ENCODE results near the gene PIAS3. TPM values are rescaled to one million over a fixed set of nuclear protein-coding genes. Genes with fewer than 3 reads are reported as not detected.

Gene PIAS3
- 18.8 and 19.7 TPM in 2 replicates for total RNA-seq (2014; rRNA removed; shearing (Covaris generic))

DNA sequence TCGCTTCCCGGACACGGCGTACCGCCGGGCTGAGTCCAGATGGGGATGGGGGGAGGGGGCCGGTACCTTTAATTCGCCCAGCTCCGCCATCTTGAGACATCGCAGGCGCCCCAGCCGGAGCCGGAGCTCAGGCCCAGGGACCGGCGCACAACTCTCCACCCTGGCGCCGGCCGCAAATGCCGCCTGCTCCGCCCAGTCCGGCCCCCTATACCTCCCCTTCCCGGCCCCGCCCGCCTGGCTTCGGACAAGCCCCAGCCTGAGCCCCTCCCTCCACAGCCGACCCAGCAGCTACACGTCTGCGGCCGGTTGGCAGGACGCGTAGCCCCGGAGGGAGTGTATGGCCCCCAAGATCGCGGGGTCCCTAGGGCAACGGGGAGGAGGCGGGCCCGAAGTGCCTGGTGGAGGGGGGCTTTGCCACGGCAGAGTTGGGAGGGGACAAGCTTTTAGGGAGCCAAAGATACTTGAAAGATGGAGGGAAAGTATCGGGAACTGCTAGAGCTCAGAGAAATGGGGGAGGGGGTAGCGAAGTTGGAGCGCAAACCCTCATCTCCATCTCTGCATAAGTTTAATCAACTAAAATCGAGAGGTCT is at the start of gene PIAS3:
Gene PIAS3 (minus strand): TSS at position 181 of the 590 bp plus-strand sequence. CDS start 91 bp downstream, at position 90.
- no peaks in the 10 kb centered on the region for H3K27me3 ChIP-seq
- no peaks in the 10 kb centered on the region for H3K9me3 ChIP-seq (replicated peaks)
- H3K27ac ChIP-seq = peak within 1 kb of the TSS; percentile 90
- H3K36me3 ChIP-seq = peaks cover 12% of the 10 kb centered on the region
- peak within 1 kb of the TSS; percentile 89 for H3K4me3 ChIP-seq
- 0 out of 2 replicates have a peak, but pooled peaks cover 5% of the 10 kb centered on the region for H3K4me1 ChIP-seq
- DNase-seq = peak; percentile 96 to 97

DNA sequence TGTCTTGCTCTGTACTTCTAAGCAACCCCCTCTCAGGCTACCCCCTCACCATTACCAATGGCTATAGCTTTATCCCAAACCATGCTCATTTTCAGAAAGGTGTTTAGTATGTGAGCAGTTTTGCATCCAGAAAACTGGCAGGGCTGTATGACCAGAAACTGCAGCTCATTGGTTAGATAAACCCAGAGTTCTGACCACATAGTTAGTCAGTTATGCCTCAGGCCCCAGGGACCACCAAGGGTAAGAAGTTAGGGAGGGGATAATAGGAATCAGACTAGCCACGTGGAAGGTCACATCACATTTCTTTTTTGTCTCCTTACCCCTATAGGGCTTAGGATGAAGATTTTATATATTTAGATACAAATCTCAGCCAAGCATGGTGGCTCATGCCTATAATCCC is 49.8 kb upstream of the PIAS3 start:
- Histone ChIP-seq H3K4me1 (0 out of 2 replicates have a peak, but pooled peaks cover 2% of the 10 kb centered on the region), H3K27ac (no peak overlapping the region), H3K27me3 (no peaks in the 10 kb centered on the region), H3K4me3 (no peak overlapping the region), H3K36me3 (peaks cover 7% of the 10 kb centered on the region; the same call in 1 of the 2 replicates), H3K9me3 (replicated peaks) (no peaks in the 10 kb centered on the region)
- no peak for DNase-seq

DNA sequence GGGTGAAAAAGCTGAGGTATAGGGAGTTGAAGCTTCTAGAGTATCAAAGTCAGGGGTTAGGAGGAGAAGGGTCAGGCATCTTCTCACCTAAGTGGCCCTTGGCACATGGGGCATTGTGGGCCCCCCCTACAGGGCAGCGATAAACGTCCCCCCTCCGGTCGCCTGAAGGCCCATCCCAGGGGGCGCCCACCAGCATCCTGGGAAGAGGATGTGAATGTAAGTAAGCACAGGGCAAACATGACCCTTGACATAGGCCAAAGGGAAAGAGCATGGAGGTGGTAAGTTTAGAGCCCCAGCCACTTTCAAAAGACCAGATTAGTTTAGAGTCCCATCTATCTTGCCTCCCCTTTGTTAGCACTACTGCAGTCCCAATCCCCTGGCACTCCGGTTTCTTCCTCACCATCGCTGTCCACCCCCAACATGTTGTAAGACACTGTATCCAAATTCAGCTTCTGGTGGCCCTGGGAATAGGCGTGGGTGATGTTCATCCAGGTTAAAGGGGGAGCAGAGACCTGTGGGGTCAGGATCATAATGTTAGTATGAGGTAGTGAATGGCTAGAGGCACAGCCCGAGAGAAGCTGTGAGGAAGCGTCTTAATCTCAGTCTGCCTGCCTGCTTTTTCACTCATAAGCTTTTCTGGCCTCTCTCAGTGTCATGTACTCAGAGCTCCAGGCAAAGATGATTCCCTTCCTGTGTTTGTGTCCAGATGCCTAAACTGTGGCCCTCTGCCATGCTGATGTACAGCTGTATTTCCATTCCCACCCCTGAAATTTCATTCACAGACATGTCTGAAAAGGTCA is 48.3 kb upstream of the PIAS3 start:
- Histone ChIP-seq H3K9me3 (replicated peaks) (no peaks in the 10 kb centered on the region), H3K4me1 (0 out of 2 replicates have a peak, but pooled peaks cover 2% of the 10 kb centered on the region), H3K4me3 (no peak overlapping the region), H3K27ac (no peak overlapping the region), H3K36me3 (peaks cover 7% of the 10 kb centered on the region; the same call in 1 of the 2 replicates), H3K27me3 (no peaks in the 10 kb centered on the region)
- DNase-seq = no peak

DNA sequence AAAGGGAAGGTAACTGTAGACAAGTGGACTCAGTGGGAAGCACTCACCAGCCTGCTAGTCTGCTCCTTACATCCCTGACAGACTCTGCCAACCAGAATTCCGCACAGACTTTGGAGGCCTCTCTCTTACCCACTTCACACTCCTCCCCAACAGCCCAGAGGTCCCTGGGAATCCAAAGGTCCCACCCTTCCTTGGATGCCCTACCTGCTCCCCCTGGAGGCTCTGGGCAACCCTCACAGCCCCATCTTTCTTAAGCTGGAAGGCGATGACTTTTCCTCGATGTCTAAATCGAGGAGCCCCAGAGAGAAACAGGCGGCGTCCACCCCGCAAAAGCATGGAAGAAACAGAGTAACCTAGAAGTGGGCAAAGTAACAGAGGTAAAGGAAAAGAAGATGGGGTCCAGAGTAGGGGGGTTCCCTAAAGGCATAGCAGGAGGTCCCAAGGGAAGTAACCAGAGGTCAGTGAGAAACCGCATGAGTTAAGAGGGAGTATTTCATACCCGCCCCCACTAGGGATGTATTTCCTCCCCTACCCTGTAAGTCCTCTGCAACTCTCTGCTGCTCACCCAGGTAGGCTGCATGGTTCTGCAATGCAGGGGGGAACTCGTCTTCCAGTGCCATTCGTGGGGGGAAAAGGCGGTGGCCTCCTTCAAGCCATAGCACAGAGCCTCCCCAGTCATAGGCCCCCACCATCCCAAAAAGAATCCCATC is 42.6 kb upstream of the PIAS3 start:
- H3K4me1 ChIP-seq = no peaks in the 10 kb centered on the region
- no peaks in the 10 kb centered on the region for H3K9me3 ChIP-seq (replicated peaks)
- no peak overlapping the region for H3K4me3 ChIP-seq
- H3K36me3 ChIP-seq = no peaks in the 10 kb centered on the region
- H3K27ac ChIP-seq = no peak overlapping the region
- no peak for DNase-seq
- H3K27me3 ChIP-seq = no peaks in the 10 kb centered on the region

DNA sequence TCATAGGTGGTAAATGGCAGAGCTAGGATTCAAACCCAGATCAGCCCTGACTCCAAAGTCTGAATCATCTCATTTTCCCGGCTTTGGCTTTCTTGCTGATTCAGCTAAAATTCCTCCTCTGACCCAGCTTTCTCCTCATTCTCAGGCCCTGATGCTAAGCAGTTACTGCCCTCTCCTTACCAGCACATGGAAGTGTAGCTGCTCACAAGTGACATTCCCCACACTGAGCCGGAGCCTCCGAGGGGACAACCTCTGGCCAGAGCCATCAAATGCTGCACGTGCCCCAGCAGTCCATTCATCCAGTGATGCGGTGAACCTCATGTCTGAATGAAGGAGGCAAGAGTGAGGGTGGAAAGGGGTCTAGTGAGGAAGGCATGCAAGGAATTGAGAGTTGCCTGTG is 39.9 kb upstream of the PIAS3 start:
- no peak overlapping the region for H3K27ac ChIP-seq
- no peak overlapping the region for H3K4me3 ChIP-seq
- no peaks in the 10 kb centered on the region for H3K27me3 ChIP-seq
- DNase-seq = no peak
- H3K4me1 ChIP-seq = no peaks in the 10 kb centered on the region
- H3K36me3 ChIP-seq = no peaks in the 10 kb centered on the region
- H3K9me3 ChIP-seq (replicated peaks) = no peaks in the 10 kb centered on the region

DNA sequence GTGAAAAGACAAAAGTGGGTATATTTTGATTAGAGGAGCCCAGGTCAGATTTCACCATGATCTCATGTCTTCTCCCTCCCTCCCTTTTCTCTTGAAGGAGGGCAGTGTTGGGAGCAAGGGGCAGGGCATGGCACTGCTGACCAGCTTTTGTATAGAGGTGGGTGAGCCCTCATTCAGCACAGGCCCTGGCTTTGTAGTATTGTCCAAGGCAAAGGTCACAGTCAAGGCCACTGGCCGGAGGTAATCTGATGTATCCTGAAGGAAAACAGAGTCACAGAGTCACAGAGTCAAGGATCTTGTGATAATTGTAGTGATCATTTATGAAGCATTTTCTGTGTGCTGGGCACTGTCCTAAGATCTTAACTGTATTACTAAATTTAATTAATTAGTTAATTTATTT is 39.1 kb upstream of the PIAS3 start:
- H3K9me3 ChIP-seq (replicated peaks) = no peaks in the 10 kb centered on the region
- no peak for DNase-seq
- no peaks in the 10 kb centered on the region for H3K27me3 ChIP-seq
- peaks cover 3% of the 10 kb centered on the region for H3K4me1 ChIP-seq
- H3K4me3 ChIP-seq = no peak overlapping the region
- H3K36me3 ChIP-seq = no peaks in the 10 kb centered on the region
- H3K27ac ChIP-seq = no peak overlapping the region

DNA sequence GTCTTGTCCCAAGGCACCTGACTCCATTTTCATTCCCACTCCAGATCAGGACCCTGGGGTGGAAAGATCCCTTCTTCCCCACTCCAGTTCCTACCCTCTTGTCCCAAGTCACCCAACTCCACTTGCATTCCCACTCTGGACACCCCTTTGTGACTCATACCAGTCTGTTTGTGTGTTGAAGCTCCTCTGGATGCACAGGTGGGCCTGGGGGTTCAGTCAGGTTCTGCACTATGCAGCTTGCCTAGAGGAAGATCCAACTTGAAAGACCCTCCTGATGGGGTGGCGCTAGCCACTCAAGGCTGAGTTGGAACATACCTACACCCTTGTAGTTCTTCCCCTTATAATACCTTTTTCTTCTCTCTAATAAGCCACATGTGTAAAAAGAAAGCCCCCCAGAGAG is 36.6 kb upstream of the PIAS3 start:
- no peaks in the 10 kb centered on the region for H3K27me3 ChIP-seq
- DNase-seq = no peak
- no peak overlapping the region for H3K4me3 ChIP-seq
- H3K4me1 ChIP-seq = peaks cover 22% of the 10 kb centered on the region
- no peak overlapping the region for H3K27ac ChIP-seq
- no peaks in the 10 kb centered on the region for H3K36me3 ChIP-seq
- H3K9me3 ChIP-seq (replicated peaks) = no peaks in the 10 kb centered on the region

DNA sequence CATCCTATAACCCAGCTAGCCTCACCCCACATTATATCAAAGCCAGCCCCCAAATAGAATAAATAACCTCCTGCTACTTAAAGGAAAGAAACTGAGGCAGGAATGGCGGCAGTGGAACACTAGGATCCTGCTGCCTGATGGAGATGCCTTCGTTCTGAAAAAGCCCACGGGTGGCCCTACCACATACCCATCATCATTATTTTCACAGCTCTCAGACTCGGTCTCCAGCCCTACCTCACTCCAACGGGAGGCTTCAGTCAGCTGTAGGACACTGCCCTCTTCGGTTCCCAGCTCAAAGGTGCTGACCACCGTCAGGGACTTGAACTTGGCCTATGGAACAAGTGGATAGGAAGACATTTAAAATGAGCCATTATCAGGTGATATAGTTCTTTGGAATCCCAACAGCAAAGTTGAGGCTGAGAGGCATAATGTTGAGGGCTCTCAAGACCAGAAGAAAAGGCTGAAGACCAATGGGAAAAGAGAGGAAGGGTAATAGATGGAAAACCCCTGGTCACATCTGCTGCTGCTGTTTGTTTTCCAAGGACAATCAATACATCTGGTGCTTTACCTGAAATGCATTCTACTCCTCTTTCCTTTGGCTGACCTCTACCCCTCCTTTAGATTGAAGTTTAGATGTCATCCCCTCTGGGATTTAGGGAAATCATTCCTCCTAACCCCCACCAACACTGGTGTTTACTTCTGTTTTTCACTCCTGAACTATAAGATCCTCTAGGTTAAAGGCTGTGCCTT is 34.6 kb upstream of the PIAS3 start:
- H3K27me3 ChIP-seq = no peaks in the 10 kb centered on the region
- no peaks in the 10 kb centered on the region for H3K36me3 ChIP-seq
- DNase-seq = no peak
- H3K4me3 ChIP-seq = no peak overlapping the region
- peaks cover 22% of the 10 kb centered on the region for H3K4me1 ChIP-seq
- no peaks in the 10 kb centered on the region for H3K9me3 ChIP-seq (replicated peaks)
- no peak overlapping the region for H3K27ac ChIP-seq

DNA sequence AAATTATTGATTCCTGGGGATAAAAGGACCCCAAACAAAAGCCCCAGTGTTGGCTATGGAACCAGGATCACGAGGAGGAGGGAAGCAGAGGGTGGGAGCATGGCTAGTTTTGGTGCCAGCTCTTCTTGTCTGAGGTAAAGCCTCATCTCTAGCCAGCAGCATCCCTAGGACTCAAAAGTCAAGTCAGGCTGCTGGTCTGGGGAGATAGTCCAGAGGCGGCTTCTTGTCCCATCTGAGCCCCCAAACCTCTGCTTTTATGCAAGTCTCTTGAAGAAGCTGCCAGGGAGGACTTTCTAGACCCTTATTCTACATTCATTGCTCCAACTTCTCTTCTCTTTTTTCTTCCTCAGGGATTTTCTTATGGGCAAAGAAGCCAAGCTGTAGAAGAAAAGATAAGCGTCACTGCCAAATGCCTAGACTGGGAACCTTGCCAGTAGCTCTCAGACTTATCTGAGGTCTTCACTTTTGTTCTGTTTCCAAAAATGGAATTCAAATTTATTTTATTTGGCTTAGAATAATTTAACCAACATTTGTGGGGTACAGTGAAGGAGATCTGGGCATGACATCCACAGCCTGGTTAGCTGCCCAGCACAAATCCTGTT is 33.7 kb upstream of the PIAS3 start:
- peaks cover 22% of the 10 kb centered on the region for H3K4me1 ChIP-seq
- no peaks in the 10 kb centered on the region for H3K36me3 ChIP-seq
- no peaks in the 10 kb centered on the region for H3K27me3 ChIP-seq
- H3K4me3 ChIP-seq = peak overlapping the region; percentile 14
- DNase-seq = no peak
- H3K9me3 ChIP-seq (replicated peaks) = no peaks in the 10 kb centered on the region
- H3K27ac ChIP-seq = peak overlapping the region; percentile 77

DNA sequence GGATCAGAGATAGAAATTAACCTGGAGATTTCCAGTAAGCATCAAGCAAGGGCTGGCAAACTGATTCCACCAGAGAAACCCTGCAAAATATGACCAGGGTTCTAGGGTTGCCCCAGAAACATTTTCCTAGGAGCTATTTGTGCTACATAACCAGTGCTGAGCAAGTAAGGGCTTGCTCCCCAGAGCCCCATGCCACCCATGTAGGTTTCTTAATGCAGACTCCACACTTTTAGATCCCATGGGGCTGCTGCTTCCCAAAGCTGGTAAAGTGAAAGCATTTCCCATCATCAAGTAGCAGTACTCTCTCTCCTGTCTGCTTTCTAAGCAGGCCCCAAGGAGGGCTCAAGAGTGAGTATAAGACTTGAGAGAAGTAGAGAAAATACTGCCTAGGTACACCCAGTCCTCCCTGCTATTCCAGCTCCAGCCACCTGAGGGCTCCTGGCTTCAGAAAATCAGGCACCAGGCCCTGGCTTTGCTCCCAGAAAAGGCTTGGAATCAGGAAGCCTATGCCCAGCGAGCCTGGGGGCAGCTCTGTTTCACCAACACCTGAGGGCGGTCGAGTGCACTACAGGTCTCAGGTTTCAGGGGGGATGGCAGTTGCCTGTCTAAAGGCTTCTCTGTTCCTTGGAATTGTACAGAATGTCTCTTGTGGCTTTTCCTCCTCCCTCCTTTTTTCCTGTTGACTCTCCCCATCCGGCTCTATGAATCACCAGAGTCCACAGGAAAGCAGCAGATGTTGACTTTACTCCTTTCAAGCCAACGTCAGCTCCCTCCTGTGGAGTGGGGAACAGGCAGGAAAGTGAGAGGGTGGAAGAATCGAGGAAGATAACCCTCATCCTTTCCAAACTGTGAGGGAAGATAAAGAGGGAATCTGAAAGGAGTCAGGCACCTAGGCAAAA is 33.0 kb upstream of the PIAS3 start:
- Histone ChIP-seq H3K4me3 (peak overlapping the region; percentile 14), H3K27ac (peak overlapping the region; percentile 77), H3K27me3 (no peaks in the 10 kb centered on the region), H3K9me3 (replicated peaks) (no peaks in the 10 kb centered on the region), H3K36me3 (no peaks in the 10 kb centered on the region), H3K4me1 (peaks cover 22% of the 10 kb centered on the region)
- peak; percentile 97 to 98 for DNase-seq

DNA sequence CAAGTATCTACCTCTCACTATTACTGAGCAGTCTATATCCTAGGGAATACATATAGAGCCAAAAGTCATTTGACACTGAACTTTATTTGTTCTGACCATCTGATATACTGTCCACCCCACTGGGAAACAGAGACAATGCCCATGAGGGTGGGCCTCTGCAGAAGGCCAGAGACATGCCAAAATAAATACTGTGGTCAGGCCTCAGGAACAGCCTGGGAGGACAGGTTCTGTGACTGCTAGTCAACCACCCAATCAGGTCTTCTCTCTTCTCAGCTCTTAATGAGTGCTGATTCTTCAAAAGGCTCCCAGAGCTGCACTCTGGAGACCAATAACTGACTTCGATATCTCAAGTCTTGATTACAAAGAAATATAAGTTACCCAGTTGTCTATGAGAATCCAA is 32.3 kb upstream of the PIAS3 start:
- peak; percentile 57 to 73 for DNase-seq
- Histone ChIP-seq H3K9me3 (replicated peaks) (no peaks in the 10 kb centered on the region), H3K27ac (no peak overlapping the region; the same call in 1 of the 2 replicates), H3K4me1 (peaks cover 22% of the 10 kb centered on the region), H3K27me3 (no peaks in the 10 kb centered on the region), H3K36me3 (no peaks in the 10 kb centered on the region), H3K4me3 (no peak overlapping the region)

DNA sequence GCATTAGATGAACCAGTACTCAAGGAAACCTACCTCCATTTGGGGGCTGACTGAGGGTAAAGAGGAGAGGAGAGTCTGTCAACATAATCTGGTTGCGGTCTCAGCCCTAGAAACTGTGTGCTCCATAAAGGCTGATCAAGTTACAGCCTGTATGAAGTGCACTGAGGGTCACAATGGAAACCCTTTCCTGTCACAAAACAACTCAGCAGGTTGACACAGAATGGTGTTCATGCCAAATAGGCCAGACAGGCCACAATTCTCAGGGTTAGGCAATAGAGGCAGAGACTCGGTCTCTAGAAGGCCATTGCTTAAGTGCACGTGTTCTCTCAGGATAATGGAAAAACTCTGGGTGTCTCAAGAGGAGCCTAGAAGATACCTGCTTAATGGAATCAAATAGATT is 30.8 kb upstream of the PIAS3 start:
- no peaks in the 10 kb centered on the region for H3K36me3 ChIP-seq
- peaks cover 22% of the 10 kb centered on the region for H3K4me1 ChIP-seq
- H3K27ac ChIP-seq = no peak overlapping the region
- no peaks in the 10 kb centered on the region for H3K9me3 ChIP-seq (replicated peaks)
- H3K4me3 ChIP-seq = no peak overlapping the region
- no peaks in the 10 kb centered on the region for H3K27me3 ChIP-seq
- peak in 1 of 2 experiments; percentile 23 for DNase-seq

DNA sequence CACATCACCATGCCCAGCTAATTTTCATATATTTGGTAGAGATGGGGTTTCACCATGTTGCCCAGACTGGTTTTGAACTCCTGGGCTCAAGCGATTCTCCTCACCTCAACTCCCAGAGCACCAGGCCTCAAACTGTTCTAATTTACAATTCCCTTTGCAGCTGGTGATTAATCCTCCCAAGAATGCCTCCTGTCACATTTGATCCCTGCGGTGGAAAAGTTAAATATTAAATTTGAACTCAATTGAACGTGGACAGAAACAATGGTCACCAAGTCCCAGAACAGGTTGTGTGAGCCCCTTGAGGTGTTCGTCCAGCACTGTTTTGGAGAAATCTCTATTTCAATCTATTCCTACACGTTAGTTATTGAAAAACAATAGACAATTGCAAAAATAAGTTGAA is 28.8 kb upstream of the PIAS3 start:
- Histone ChIP-seq H3K36me3 (no peaks in the 10 kb centered on the region), H3K9me3 (replicated peaks) (no peaks in the 10 kb centered on the region), H3K4me3 (no peak overlapping the region), H3K27ac (no peak overlapping the region), H3K4me1 (peaks cover 16% of the 10 kb centered on the region), H3K27me3 (no peaks in the 10 kb centered on the region)
- DNase-seq = no peak

All from SJCRH30 (cell line).